Anterior cingulate cortex (tissue), 58 donors: Measurements from ENCODE around the gene CUEDC2.
"Not testable (repeated sequence)": the region's sequence is repeated elsewhere in the genome, so short reads cannot be mapped to it uniquely, and the experiment has no call there.

Experiments used
- DNase-seq, 58 donors: peaks; one replicate each; lab custom pipeline; 2025; lab: John Stamatoyannopoulos, UW

CUEDC2 gene

DNA sequence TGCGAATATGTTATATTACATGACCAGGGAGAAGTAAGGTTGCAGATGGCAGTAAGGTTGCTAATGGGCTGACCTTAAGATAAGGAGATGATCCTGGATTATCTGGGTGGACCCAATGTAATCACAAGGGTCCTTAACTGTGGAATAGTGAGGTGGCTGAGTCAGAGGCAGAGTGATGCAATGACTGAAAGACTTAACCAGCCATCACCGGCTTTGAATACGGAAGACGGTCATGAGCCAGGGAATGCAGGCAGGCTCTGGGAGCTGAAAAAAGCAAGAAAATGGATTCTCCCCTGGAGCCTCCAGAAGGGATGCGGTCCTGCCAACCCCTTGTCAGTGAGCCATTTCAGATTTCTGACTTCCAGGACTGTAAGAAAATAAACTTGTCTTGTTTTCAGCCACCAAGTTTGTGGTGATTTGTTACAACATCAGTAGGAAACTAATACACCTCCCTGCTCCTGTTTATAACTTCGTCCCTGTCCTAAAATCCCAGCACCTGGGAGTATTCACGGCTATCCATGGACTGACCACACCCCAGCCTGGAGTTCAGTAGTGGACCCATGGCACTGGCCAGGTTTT lies 23.6 kb upstream of the CUEDC2 start:
- DNase-seq: no peak

DNA sequence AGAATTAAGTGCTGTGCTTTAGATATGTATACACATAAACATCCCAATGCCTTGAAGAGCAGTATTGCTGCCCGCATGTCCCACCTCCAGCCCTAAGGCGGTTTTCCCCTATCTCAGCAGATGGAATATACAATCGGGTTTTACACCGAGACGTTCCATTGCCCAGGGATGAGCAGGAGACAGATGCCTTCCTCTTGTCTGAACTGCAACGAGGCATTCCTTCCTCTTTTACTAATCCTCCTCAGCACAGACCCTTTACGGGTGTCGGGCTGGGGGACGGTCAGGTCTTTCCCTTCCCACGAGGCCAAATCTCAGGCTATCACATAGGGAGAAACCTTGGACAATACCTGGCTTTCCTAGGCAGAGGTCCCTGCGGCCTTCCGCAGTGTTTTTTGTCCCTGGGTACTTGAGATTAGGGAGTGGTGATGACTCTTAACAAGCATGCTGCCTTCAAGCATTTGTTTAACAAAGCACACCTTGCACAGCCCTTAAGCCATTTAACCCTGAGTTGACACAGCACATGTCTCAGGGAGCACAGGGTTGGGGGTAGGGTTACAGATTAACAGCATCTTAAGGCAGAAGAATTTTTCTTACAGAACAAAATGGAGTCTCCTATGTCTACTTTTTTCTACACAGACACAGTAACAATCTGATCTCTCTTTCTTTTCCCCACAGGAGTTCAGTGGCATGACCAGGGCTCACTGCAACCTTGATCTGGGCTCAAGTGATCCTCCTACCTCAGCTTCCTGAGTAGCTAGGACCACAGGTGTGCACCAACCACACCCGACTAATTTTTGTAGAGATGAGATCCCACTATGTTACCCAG lies 22.5 kb upstream of the CUEDC2 start:
- not testable (repeated sequence) for DNase-seq

DNA sequence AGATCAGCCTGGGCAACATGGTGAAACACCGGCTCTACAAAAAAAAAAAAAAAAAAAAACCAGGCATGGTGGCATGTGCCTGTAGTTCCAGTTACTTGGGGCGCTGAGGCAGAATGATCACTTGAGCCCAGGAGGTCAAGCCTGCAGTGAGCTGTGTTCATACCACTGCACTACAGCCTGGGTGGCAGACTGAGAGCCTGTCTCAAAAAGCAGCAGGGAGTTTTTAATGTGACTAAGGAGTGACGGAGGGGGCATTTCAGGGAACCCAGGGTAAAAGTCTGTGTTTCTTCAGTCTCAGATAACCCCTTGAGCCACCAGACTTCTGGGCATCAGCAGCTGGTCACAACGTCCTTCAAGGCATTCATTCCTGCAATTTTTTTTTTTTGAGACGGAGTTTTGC lies 21.1 kb upstream of the CUEDC2 start:
- DNase-seq: no peak

DNA sequence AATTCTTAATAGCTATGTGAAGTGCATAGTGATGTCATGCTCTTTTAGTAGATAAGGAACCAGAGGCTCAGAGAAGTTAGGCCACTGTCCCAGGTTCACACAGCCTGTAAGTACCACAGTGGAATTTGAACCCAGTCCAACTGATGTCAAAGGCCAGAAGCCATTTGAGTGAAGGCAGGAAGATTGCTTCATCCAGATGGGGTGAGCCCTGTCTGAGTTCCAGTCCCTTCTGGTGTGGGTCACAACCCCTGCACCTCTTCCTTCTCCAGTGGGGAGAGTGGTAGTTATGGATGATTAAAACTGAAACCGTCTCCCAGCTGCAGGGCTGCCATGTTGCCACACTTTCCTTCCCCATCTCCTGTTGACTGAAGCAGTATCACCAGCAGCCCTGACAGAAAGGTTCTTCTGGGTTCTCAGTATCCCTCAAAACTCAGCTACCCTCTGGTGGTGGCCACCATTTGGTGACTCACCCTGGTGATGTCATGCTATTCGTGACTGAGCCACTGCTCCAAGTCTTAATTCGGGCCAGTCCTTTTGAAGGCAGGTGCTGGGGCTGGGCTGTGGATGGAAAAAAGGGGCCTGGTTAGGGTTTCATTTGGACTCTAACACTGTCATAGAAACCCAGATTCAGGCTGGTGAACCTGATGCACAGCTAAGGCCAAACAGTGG lies 20.4 kb upstream of the CUEDC2 start:
- peak in 19 of 58 donors; percentile 10 to 64 (median 29) for DNase-seq

DNA sequence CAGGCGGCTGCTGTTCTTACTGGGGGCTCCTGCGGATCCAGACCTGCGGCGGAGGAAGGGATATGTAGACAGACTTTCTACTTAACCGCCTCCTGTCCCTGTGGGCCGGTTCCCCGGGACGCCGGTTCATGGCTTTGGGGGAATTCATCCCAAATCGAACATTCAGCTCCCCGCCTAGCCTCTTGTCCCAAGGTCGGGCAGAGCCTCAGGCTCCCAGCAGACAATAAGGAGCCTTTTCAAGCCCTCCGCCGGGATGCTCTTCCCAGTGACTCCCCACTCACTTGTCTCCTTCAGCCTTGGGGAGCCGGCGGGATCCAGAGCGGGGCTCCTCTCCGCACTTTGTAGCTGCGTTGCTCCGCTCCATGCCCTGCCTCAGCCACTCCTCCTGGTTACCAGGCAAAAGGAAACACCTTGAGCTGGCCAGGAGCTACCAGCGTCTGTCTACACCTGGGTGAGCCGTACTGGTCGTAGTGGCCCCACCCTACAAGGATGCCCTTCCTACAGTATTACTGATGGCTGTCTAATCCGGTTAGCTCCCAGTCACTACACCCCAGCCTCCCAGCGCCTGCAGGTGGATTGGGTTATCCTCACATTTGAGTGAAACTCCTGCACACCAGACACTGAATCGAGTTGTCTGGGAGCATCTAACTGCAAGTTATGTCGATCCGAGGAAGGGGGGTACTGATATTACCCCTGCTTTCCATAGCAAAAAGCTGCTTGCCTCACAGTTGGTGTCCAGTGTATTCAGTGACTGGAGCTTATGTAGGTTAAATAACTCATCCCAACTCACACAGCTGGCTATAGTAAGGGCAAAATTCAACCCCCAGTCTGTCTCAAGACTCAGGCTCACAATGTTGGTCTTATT lies 19.0 kb upstream of the CUEDC2 start, which contains the start of gene C10orf95:
Gene C10orf95 (minus strand): TSS at position 439 of the 865 bp plus-strand sequence. CDS start 450 bp downstream, outside the sequence.
- peak in 7 of 58 donors; percentile 28 to 47 (median 40) for DNase-seq

DNA sequence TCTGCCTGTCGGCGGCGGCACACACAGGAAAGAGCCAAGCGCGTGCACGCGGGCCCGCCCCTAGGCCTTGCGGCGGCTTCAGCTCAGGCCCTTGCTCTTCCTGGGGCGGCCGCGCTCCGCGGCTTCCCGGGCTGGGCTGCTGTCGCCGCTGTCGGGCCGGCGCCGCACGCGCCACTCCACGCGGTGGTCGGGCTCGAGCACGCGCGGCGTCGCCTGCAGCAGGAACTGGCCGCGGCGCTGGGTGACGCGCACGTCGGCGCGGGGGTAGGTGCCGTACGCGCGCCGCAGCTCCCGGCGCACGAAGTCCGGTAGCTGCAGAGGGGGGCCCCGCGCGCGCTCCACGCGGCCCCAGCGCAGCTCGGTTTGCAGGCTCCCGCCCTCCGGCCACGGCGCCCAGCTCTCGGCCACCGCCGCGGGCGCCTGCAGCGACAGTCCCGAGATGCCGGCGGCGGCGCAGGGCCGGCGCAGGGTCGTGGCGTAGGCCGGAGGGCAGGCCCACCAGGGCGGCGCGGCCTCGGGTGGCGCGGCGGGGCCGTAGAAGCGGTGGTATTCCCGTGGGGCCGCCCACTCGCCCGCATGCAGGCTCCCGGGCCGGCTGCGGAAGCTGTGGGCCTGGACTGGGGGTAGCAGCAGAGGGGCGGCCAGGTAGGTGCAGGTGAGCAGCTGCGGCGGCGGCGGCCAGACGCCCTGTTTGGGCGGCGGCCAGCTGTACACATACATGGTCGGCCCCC lies 18.2 kb upstream of the CUEDC2 start:
- DNase-seq: peak in 56 of 58 donors; percentile 25 to 90 (median 68)

DNA sequence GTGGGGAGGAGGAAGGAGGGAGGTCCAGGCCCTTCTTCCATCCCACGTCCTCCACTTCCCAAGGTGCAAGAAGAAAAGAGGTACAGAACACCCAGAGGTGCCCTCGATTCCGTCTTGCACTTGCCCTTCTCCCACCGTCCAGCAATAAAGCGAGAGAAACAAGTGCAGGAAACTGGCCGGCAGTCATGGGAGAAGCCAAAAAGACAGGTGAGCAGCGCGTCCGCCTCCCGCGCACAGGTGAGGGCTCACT lies 17.7 kb upstream of the CUEDC2 start:
- DNase-seq: peak in 1 of 58 donors; percentile 61

DNA sequence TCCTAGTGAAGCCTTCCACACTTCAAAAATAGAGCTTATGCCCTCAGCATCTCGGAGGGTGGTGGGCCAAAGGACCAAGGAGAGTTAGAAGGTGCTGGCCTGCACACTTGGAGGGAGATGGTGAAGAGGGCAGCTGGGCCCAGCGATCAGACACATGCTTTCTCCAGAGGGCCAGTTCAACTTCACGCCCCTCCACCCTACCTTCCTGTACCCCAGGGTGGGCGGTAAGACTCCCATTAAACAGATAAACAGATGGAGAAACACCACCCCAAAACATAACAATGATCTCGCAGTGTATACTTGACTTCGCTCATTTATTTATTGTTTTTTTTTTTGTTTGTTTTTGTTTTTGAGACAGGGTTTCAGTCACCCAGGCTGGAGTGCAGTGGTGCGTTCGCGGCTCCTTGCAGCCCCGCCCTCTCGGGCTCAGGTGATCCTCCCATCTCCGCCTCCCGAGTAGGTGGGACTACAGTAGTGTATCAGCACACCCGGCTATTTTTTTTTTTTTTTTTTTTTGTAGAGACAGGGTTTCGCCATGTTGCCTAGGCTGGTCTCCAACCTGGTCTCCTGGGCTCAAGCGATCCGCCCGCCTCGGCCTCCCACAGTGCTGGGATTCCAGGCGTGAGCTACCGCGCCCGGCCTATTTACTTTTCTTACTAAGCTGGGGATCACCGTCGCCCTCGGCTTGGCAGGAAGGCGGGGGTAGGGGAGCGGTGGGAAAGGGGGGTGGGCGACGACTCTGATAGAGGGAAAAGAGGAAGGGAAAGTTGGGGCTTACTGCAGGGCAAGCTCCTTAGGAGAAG lies 17.1 kb upstream of the CUEDC2 start:
- DNase-seq: peak in 40 of 58 donors; percentile 10 to 80 (median 42)

DNA sequence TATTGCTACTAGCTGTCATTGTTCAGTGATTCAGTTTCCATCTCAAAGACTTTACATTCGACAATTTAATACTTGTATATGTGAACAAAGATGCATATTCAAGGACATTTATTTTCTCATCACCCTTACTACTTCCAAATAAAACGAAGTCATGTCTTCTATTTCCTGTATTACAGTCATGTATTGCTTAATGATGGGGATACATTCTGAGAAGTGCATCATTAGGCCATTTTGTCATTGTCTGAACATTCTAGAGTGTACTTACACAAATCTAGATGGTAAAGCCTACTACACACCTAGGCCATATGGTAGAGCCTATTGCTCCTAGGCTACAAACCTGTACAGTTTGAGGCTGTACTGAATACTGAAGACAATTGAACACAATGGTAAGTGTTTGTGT lies 12.5 kb upstream of the CUEDC2 start:
- DNase-seq: no peak

DNA sequence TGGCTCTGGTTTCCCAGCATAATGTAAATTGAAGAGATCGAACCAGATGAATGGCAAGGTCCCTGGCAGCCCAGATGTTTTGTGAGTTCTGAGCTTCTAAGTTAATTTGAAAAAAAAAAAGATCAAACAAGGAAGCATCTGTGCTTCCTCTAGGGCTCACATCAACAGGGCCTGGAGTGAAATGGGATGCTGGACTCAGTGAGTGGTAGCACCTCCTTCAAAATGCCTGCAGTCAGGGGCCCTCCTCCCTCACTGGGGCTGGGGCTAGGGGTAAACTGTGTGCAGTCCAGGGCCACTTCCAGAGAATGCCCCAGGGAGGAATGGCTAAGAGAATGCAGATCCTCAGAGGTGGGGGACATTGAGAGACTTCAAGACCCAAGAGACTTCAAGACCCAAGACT lies 6.0 kb upstream of the CUEDC2 start:
- DNase-seq: no peak

DNA sequence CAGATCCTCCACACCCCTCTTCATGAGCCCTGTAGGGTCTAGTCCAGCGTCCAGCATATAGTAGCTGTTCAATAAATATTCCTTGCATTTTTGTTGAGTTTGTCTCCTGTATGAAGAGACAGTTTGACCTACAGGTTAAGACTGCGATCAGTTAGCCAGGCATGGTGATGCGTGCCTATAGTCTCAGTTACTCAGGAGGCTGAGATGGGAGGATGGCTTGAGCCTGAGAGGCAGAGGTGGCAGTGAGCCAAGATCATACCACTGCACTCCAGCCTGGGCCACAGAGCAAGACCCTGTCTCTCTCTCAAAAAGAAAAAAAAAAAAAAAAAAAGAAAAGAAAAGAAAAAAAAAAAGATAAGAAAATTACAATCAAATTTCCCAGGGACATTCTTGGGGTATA lies 5.1 kb upstream of the CUEDC2 start:
- DNase-seq: no peak

DNA sequence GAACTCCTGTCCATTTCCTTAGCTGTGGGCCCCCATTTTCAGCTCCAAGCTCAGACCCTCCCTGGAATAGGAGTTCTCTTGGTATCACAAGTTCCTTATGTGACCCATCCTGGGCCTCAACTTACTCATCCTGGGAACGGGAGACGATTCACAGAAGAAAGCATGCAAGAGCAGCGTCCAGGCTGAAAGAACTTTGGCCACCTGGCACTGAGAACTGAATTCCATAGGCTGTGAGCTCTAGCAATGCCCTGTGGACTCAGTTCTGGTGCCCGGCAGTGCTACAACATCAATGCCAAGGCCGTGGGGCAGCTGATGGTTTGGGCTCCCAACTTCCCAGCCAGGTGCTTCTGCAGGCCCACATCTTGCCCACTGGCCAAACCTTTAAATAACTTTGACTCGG lies 3.9 kb upstream of the CUEDC2 start:
- no peak for DNase-seq

DNA sequence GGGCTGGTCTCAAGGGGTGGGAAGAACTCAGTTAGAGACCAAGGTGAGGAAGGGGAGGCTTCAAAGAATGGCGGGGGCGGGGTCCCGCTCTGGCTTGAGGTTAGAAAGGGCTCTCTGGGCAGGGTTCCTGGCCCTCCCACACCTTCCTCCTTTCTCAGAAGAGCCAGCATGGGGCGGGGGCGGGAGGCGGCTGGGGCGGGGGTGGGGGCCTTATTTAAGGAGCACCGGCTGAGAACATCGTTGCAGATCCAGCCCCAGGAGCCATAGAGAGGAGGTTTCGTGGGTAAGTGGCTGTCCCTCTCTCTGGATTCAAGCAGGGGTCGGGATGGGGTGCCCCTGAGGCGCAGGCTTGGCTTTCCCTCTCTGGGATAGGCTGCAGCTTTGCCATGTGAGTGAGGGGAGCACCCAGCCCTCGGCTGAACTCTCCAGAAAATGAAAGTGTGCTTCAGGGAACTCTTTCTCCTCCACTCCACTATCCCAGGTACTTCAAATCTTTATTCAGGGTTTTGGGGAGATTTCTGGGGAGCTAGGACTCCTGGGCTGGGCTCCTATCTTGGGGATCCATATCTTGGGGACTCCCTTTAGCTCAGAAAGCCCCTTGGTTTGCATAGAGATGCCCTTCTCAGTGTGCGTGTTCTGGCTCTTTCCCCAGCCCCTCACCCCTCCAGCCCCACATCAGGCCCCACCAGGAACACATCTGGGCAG lies 3.3 kb upstream of the CUEDC2 start:
- DNase-seq: peak in 9 of 58 donors; percentile 15 to 46 (median 19)

DNA sequence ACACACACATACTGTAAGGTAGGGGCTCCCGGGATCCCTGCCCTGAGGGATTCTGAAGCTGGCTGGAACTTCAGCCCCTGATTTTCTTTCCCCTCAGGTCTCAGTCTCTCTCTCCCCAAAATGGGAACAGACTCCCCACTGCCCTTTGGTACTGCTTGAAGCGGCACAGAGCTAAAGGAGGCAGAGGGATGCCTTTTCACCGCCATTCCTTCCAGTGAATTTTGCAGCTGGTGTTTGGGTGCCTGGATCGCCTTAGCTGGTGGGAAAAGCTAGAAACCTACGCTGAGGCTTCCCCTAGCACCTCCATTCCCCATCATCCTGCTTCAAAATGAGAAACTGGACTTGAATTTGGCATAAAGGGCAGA lies 2.7 kb upstream of the CUEDC2 start:
- peak in 1 of 58 donors; percentile 19 for DNase-seq

DNA sequence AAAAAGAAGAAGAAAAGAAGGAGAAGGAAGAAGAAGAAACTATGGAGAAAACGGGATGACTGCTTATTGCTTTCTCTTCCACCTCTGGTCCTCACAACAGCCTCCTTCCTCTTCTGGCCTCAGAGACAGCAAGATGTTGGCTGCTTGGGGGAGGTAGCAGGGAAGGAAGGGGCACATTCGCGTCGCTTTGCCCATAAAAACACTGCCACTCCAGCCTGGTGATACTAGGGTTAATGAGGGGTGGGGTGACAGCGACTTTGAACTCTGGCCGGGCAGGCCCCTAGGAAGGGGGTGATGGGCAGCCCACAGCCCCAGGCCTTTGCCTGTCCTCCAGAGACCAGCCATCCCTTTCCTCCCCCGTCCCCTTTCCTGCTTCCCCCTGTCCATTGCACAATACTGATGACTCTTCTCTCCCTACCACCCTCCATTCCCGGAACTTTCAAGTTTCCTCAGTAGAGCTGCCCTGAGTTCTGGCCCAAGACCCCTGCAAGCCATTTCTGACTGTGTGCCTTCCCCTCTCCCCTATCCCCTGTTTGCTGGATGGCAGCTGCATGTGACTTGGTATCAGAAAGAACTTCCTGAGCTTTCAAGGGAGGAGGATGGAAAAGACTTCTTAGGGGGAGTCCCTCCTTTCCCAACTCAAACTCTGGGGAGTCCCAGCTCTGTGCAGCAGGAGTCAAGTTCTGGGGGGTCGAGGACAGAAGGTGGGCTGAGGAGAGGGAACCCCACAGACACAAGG lies 2.2 kb upstream of the CUEDC2 start:
- no peak for DNase-seq

DNA sequence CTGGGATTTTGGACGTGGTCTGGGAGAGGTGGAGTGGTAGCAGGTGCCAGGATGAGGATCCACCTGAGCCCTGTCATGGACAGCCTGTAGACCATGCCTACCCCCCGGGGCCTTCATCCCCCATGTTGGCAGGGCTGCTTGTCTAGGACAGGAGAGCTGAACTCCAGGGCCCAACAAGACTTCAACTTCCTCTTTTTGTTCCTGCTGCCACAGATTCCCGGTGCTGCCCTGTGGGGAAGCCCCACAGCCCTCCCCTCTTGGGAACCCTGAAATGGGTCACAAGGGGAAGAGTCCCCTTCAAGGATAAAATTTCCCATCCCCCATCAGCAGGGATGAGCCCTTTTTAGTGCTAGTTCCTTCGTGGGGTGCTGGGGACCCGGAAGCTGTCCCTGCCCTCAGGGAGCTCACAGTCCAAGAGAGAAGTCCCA lies 1.3 kb upstream of the CUEDC2 start:
- no peak for DNase-seq

DNA sequence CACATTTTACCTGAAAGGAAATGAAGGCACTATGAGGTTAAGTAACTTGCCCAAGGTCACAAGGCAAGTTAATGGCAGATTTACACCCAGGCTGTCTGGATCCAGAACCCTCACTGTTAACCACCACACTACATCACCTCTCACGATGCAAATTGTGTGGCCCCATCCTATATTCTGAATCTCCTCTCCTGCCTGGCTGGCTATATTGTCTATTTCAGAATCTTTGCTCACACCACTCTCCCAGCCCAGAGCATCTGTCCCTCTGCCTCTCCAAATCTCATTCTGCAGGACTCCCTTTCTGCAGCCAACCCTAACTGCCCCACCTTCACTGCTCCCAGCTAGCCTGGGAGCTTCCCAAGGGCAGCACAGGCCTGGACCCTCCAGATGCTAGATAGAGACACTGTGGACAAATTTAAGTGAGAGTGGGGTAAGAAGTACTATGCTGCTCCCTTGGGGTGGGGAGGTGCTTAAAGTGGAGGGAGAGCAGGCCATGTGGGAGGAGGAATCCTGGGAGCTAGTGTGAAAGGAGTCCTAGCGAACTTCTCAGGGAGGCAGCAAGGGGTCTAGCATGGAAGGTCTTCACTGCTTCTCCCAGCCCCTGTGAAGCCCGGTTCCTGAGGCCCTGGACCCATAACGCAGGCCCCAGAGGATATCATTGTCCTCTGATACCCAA lies 786 bp downstream of the CUEDC2 start:
- peak in 1 of 58 donors; percentile 25 for DNase-seq
